ENCODE data around the gene TBC1D20. TPM values are rescaled to one million over a fixed set of nuclear protein-coding genes. Genes with fewer than 3 reads are reported as not detected.
"Not testable (repeated sequence)": the region's sequence is repeated elsewhere in the genome, so short reads cannot be mapped to it uniquely, and the experiment has no call there.

The TBC1D20 gene
- total RNA-seq, 2 experiments from 2014 or later = 36.8 to 38.0 TPM

DNA sequence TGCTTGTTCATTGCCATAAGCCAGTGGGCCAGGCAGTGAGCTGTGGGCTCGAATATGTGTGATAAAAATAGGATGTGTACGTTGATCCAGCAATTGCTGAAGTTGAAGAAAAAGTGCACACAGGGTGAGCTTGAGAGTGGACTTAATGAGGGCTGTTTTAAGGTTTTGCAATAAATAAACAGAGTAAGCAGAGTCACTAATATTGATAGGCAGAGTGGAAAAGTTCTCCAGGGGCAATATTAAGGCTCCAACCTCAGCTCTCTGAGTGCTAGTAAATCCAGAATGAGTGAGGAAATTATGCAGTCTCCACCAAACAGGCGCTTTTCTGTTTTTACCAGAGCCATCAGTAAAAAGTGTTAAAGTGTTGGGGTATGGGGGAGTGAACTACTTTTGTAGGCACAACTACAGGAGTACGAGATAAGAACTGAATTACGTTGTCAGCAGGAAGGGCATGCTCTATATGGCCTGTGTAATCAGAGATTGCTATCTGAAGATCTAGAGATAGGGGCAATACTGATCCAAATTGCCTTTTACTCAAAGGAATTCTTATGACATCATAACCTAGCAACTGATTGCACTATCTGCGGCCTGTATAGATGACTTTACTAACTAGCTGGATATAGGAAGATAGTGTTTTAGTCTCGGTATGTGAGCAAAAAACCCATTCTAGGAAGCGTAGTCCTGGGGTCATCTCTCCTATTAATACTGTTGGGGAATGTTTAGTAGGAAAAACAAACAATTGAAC, 7.6 kb upstream of the TBC1D20 start:
- H3K9me3 Mint-ChIP-seq = peaks cover 17% of the 10 kb centered on the region
- no peak overlapping the region for H3K27ac Mint-ChIP-seq
- H3K4me1 Mint-ChIP-seq = peaks cover 3% of the 10 kb centered on the region
- no peak for DNase-seq
- POLR2A ChIA-PET = no interaction called here
- H3K27me3 Mint-ChIP-seq = peaks cover 6% of the 10 kb centered on the region
- ATAC-seq (ENCODE audit: low read depth) = no peak
- no peak overlapping the region for H3K4me3 Mint-ChIP-seq
- peaks cover 19% of the 10 kb centered on the region for H3K36me3 Mint-ChIP-seq

DNA sequence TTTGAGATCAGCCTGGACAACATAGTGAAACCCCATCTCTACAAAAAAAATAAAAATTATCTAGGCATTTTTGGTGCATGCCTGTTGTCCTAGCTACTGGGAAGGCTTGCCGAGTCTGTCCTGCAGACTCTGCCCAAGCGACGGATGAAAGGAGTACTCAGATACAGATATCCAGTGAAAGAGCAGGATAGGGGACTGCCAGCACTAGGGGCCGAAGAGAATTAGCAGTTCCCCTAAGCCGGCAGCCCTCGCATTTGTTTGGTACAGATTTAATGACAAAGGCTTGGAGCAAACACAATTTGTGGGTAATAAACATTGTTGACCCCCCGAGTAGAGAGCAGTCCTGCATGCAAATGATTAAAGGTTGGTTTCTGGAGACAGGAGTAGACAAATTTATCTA, 5.4 kb upstream of the TBC1D20 start:
- H3K27me3 Mint-ChIP-seq = peaks cover 6% of the 10 kb centered on the region
- POLR2A ChIA-PET = no interaction called here
- H3K9me3 Mint-ChIP-seq = peaks cover 17% of the 10 kb centered on the region
- H3K36me3 Mint-ChIP-seq = peaks cover 9% of the 10 kb centered on the region
- DNase-seq = no peak
- H3K27ac Mint-ChIP-seq = no peak overlapping the region
- no peak for ATAC-seq (ENCODE audit: low read depth)
- H3K4me1 Mint-ChIP-seq = peaks cover 4% of the 10 kb centered on the region
- no peak overlapping the region for H3K4me3 Mint-ChIP-seq

DNA sequence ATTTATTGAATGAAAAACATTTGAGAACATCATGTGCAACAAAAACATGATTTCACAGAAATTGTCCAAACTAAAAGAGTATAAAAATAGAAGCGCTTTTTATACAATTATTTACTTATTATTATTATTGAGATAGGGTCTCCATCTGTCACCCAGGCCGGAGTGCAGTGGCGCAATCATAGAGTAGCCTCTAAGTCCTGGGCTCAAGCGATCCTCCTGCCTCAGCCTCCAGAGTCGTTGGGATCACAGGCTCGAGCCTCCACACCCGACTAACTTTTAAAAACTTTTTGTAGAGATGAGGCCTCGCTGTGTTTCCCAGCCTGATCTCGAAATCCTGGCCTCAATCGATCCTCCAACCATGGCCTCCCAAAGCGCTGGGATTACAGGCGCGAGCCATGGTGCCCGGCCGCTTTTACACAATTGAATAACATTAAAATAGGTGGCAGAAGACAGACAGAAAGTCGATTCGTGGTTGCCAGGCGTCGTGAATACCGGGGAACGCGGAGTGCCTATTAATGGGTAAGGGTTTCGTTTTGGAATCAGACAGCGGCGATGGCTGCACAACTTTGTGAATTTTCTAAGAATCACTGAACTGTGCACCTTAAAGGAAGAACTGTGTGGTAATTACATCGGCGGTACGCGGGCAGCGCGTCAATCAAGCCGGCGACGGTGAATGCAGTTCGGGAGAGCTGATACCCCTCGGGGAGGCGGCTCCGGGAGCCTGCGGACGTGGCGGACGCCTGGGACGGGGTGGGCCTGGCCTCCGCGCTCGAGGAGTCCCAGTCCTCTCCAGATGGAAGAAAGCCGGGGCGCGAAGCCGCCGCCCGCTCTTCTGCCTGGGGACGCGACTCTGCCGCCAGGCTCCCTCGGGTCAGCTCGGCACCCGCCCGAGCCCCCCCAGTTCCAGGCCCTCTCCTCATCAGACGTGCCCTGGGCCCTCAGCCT, 807 bp downstream of the TBC1D20 start:
- ATAC-seq (ENCODE audit: low read depth) (peak; percentile 38), DNase-seq (peak; percentile 75)
- Mint-ChIP-seq H3K36me3 (peaks cover 7% of the 10 kb centered on the region), H3K27me3 (no peaks in the 10 kb centered on the region), H3K4me1 (peaks cover 35% of the 10 kb centered on the region), H3K9me3 (no peaks in the 10 kb centered on the region), H3K4me3 (peak overlapping the region; percentile 94), H3K27ac (peak overlapping the region; percentile 94)
- POLR2A ChIA-PET = interaction anchor here (0.6 to 3.5 kb wide), 10 partner anchors 16 to 151 kb away, joined by 3 to 27 read pairs (median 6); partner anchors contain the start of genes RBCK1 and TRIB3

DNA sequence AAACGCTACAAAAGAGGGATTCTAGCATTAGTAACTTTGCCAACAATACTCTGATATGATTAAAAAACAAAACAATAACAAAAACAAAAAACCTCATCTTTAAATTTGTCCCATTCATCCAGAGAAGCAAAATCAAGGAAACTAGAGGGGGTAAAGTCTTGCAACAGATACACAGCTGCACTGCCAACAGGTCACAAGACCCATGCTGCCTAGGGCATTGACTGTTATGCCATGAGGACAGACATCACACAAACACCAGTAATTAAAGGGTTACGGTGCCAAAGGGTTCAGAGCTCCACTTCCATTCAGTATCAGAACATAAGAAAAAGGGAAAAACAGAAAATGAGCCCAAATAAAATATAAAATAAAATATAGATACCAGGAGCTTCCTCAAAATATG, 1.6 kb downstream of the TBC1D20 start:
- H3K4me1 Mint-ChIP-seq = peaks cover 36% of the 10 kb centered on the region
- no peak overlapping the region for H3K27ac Mint-ChIP-seq
- POLR2A ChIA-PET = interaction anchor here (0.9 to 3.5 kb wide), 4 partner anchors 23 to 79 kb away, joined by 3 to 20 read pairs (median 6); partner anchors contain the start of genes RBCK1 and TRIB3
- H3K27me3 Mint-ChIP-seq = no peaks in the 10 kb centered on the region
- H3K9me3 Mint-ChIP-seq = no peaks in the 10 kb centered on the region
- H3K4me3 Mint-ChIP-seq = peak overlapping the region; percentile 94
- no peak for DNase-seq
- peaks cover 8% of the 10 kb centered on the region for H3K36me3 Mint-ChIP-seq
- ATAC-seq (ENCODE audit: low read depth) = no peak

DNA sequence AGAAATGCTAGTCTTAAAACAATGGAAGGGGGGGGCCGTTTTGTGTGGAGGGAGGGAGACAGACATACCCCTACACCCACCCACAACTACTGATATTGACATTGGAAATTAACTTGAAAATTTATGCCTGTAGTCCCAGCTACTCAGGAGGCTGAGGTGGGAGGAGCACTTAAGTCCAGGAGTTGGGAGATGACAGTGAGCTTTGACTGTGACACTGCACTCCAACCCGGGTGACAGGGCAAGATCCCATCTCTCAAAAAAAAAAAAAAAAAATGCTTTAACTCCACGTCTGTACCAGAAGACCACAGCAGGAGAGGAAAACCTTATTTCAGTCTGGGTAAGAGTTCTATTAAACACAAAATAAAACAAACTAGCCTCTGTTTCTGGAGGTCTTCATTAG, 2.2 kb downstream of the TBC1D20 start:
- Mint-ChIP-seq H3K27me3 (no peaks in the 10 kb centered on the region), H3K36me3 (peaks cover 8% of the 10 kb centered on the region), H3K4me3 (peak overlapping the region; percentile 94), H3K27ac (no peak overlapping the region), H3K4me1 (peaks cover 36% of the 10 kb centered on the region), H3K9me3 (no peaks in the 10 kb centered on the region)
- POLR2A ChIA-PET = interaction anchor here (0.7 to 3.5 kb wide), 5 partner anchors 22 to 79 kb away, joined by 3 to 20 read pairs (median 5); partner anchors contain the start of genes RBCK1 and TRIB3
- ATAC-seq (ENCODE audit: low read depth) (no peak), DNase-seq (no peak)

DNA sequence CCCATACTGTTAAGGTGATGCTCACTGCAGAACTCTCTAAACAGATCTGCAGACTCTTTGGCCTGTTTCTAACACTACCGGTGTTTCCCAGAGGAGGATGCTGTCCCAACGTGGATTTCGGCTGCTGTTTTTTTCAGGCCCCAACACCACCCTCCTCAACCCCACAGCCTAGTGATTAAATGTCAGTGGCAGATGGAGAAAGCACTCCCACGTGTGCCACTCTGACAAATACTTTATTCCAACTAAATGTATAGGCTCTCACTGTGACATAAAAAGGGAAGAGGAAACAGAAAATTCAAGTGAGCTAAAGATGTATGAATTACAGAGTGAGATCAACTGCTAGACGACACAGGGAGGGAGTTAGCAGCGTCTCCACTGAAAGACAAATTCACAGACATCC, 3.6 kb downstream of the TBC1D20 start:
- no peak overlapping the region for H3K27ac Mint-ChIP-seq
- ATAC-seq (ENCODE audit: low read depth) = no peak
- peaks cover 8% of the 10 kb centered on the region for H3K36me3 Mint-ChIP-seq
- no peak for DNase-seq
- H3K9me3 Mint-ChIP-seq = no peaks in the 10 kb centered on the region
- H3K27me3 Mint-ChIP-seq = no peaks in the 10 kb centered on the region
- H3K4me3 Mint-ChIP-seq = no peak overlapping the region
- H3K4me1 Mint-ChIP-seq = peaks cover 36% of the 10 kb centered on the region
- POLR2A ChIA-PET = interaction anchor here (0.7 kb wide), 1 partner anchor 99 kb away, joined by 4 read pairs; no protein-coding TSS in a partner anchor

DNA sequence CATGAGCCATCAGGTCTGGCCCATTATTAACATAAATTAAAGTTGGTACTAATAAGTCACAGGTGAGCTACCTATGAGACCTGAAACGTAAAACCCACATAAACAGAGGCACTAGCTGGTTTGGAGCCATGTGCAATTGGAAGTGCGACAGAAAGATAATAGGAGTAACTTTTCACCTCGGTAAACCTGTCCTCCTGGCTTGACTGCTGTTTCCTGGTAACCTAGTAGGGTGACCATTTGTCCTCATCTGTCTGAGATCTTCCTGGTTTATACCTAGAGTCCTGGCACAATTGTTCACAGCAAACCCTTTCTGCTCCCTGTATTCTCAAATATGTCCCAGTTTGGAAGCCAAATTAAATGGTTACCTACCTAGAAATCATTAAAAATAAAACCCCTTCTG, 7.4 kb downstream of the TBC1D20 start:
- H3K4me3 Mint-ChIP-seq = no peak overlapping the region
- H3K27ac Mint-ChIP-seq = no peak overlapping the region
- H3K27me3 Mint-ChIP-seq = no peaks in the 10 kb centered on the region
- DNase-seq (no peak), ATAC-seq (ENCODE audit: low read depth) (no peak)
- POLR2A ChIA-PET = no interaction called here
- no peaks in the 10 kb centered on the region for H3K9me3 Mint-ChIP-seq
- peaks cover 21% of the 10 kb centered on the region for H3K4me1 Mint-ChIP-seq
- H3K36me3 Mint-ChIP-seq = peaks cover 4% of the 10 kb centered on the region

DNA sequence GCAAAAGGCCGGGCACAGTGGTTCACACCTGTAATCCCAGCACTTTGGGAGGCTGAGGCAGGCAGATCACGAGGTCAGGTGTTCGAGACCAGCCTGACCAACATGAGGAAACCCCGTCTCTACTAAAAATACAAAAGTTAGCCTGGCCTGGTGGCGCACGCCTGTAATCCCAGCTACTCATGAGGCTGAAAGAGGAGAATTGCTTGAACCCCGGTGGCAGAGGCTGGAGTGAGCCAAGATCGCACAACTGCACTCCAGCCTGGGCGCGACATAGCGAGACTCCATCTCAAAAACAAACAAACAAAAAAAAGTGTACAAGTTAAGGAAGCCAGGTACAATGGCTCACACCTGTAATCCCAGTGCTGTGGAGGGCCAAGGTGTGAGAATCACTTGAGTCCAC, 10.3 kb downstream of the TBC1D20 start:
- H3K9me3 Mint-ChIP-seq; H3K4me1 Mint-ChIP-seq; ATAC-seq (ENCODE audit: low read depth); H3K36me3 Mint-ChIP-seq; H3K27me3 Mint-ChIP-seq; DNase-seq; H3K27ac Mint-ChIP-seq; POLR2A ChIA-PET; H3K4me3 Mint-ChIP-seq: not testable (repeated sequence)

DNA sequence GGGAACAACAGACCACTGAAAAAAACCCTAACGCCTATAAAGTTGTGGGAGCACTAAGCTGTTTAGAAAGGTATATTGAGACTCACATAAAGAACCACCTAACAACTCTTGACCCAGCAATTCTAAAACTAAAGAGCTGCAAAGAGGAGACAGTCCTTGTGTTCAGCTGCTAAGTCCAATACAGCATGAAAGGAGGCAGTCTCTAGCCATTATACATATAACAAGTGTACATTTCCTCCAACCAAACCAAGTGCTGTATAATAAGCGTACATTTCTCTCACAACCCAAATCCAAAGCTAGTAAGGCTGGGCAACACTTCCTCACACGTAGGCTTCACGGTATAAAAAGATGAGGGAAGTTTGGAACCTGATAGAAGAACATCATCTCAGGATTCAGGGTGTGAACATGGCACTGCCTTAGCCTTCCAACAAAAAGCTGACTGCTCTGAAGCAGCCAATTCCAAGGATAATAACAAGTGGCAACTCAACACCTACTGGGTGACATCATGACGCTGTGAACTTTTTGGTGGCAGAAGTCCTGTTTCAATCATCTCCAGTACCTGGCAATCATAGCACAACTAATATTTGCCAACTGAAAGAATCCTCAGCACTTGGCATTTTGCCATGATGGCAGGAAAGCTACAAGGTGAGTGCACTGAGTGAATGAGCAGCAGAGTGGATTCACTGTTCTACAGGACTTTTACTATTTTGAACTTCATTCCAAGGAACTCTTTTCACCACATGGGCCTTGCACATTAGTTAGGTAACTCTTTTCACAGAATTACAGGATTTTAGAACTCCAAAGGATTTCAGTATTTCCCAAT, 16.6 kb downstream of the TBC1D20 start:
- H3K4me1 Mint-ChIP-seq = peaks cover 2% of the 10 kb centered on the region
- no peaks in the 10 kb centered on the region for H3K27me3 Mint-ChIP-seq
- H3K27ac Mint-ChIP-seq = no peak overlapping the region
- H3K36me3 Mint-ChIP-seq = peaks cover 25% of the 10 kb centered on the region
- H3K9me3 Mint-ChIP-seq = no peaks in the 10 kb centered on the region
- H3K4me3 Mint-ChIP-seq = no peak overlapping the region
- POLR2A ChIA-PET = interaction anchor here (1.6 kb wide), 1 partner anchor 16 kb away, joined by 4 read pairs; the partner anchor contains the start of gene TBC1D20
- ATAC-seq (ENCODE audit: low read depth) (no peak), DNase-seq (no peak)

DNA sequence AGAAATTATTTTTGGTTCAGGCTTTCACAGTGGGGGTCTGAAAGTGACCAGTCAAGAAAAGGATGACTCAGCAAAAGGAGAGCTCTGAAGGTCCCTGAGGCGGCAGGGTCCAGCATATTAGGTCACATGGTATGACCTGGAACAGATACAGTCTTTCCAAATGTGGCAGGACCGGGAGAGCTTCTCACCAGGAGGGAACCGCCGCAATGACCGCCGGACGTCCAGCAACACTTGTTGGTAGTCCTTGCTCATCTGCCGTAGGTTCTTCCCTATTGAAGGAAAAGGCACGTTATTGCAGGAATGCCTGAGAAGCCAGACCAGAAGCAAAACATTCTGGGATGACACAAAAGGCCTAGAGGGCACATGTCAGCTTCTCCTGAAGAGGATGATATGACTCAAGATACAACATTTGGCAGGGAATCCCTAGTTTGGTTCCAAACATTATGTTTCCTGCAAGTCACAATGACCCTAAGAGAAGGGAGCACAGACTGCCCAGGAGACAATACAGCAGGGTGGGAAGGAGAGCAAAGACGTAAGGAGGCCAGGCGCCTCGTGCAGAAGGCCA, 17.4 kb downstream of the TBC1D20 start:
- no peak for DNase-seq
- ATAC-seq (ENCODE audit: low read depth) = no peak
- no peak overlapping the region for H3K27ac Mint-ChIP-seq
- peaks cover 5% of the 10 kb centered on the region for H3K4me1 Mint-ChIP-seq
- H3K36me3 Mint-ChIP-seq = peaks cover 32% of the 10 kb centered on the region
- H3K9me3 Mint-ChIP-seq = no peaks in the 10 kb centered on the region
- H3K27me3 Mint-ChIP-seq = no peaks in the 10 kb centered on the region
- H3K4me3 Mint-ChIP-seq = no peak overlapping the region
- POLR2A ChIA-PET = no interaction called here

DNA sequence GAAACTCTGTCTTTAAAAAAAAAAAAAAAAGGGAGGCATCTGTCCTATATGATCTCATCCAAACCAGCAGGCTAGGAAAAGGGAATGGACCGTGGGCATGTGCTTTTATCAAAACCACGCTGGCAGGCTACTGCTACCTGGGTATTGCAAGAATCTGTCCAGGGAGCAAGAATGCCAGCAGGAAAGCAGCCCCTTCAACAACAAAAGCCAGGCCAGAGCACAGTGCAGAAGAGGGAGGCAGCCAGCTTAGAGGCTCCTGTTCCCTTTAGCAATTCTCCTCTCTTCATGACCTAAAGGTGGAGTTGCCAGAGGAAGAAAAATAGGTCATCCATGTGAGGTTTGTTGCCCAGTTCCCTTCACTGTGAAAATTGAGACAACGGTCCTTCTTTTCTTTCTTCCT, 18.2 kb downstream of the TBC1D20 start:
- POLR2A ChIA-PET = no interaction called here
- Mint-ChIP-seq H3K4me3 (no peak overlapping the region), H3K4me1 (peaks cover 11% of the 10 kb centered on the region), H3K27me3 (no peaks in the 10 kb centered on the region), H3K9me3 (no peaks in the 10 kb centered on the region), H3K27ac (no peak overlapping the region), H3K36me3 (peaks cover 40% of the 10 kb centered on the region)
- DNase-seq = no peak
- ATAC-seq (ENCODE audit: low read depth) = no peak

DNA sequence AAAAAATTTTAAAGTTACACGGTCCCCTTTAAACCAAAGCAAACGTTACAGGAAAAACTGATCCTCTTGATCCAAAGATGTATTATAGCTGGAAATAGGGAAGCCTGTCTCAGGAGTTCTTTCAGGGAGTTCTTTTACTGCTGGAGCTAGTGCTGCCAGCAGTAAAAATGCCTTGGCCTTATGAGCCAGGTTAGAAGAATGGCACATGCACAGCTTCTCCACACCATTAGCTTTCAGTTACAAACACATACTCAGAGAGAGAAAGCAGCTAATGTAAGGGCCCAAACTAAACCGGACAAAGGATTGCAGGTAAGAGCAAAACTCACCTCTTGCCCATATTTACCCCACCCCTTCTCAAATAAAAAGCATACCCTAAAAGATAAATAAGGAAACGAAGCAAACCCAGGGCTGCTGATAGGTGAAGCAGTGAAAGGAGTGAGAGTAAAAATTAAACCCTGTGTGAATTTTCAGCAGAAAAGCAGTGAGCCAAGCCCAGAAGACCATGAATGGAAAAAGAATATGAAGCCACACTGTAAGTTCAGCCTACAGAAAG, 19.0 kb downstream of the TBC1D20 start:
- no peak overlapping the region for H3K27ac Mint-ChIP-seq
- DNase-seq (no peak), ATAC-seq (ENCODE audit: low read depth) (no peak)
- peaks cover 19% of the 10 kb centered on the region for H3K4me1 Mint-ChIP-seq
- no peaks in the 10 kb centered on the region for H3K9me3 Mint-ChIP-seq
- no peak overlapping the region for H3K4me3 Mint-ChIP-seq
- H3K27me3 Mint-ChIP-seq = no peaks in the 10 kb centered on the region
- POLR2A ChIA-PET = no interaction called here
- peaks cover 41% of the 10 kb centered on the region for H3K36me3 Mint-ChIP-seq

Data from activated naive CD8-positive, alpha-beta T cell treated with anti-CD3 and anti-CD28 coated beads, Interleukin-2, amount 10 ng/mL, durations not matched to agents 7 days and 5 days (primary cell).